K562 (cell line): ENCODE measurements around the gene DALRD3. TPM values are rescaled to one million over a fixed set of nuclear protein-coding genes. Genes with fewer than 3 reads are reported as not detected.
A peak's percentile ranks its signal among the peaks of the same experiment; 100 is the strongest.

Source experiments
- ATAC-seq: fragments of 200-7000 bp; cut with Tn5 transposase; 3 replicates; pipeline ENCODE4 v1.9.1; 2020; ENCODE audit warnings: moderate library complexity
- BruUV-seq: library from RNA; stranded (reverse); fragments of 400-500 nt; replicated peaks from 2 replicates; lab custom pipeline; 2021; lab: Mats Ljungman, UMichigan
- CTCF ChIA-PET: fragments of 300-600 bp; formaldehyde crosslinking; extraction: SDS; loops from one replicate; lab custom pipeline; 2021; ENCODE audit warnings: low intra/inter-chr PET ratio; lab: Yijun Ruan, JAX
- POLR2A ChIA-PET: fragments of 300-600, 350-650 bp; sonication (Branson Sonifier 250); formaldehyde crosslinking; extraction: SDS; loops from one replicate; lab custom pipeline; 2021; ENCODE audit warnings: antibody characterized with exemption, inconsistent platforms; lab: Yijun Ruan, JAX
- DNase-seq, 4 experiments: peaks; one replicate each; pipeline versions ENCODE4 v3.0.0 to v3.0.0-alpha.2; 2011 to 2018; ENCODE audit warnings: low spot score in 3 of 4, mixed read lengths in 3 of 4; ENCODE audit errors: extremely low read depth in 1 of 4
- FAIRE-seq: peaks from 2 replicates; lab custom pipeline; 2011; peaks lifted over from hg19 to GRCh38; lab: Jason Lieb, UNC
- H2AFZ ChIP-seq: 2 replicates; pipeline ENCODE4 v1.6.0; 2011; ENCODE audit warnings: low read depth, low read length, control low read depth, inconsistent platforms
- H3K27ac ChIP-seq: fragments of 200-600 bp; 3 replicates; pipeline ENCODE4 v1.8.0; 2011; ENCODE audit warnings: low read depth, mild to moderate bottlenecking, control low read depth, inconsistent platforms, low read length, moderate library complexity, mixed read lengths; ENCODE audit errors: extremely low read depth
- H3K27me3 ChIP-seq, 2 experiments: fragments of 300-600 bp in 1 of 2; 2 replicates in 1 of 2; 3 replicates in 1 of 2; pipeline versions ENCODE4 v1.6.0 to v1.8.0; 2011; ENCODE audit warnings: inconsistent platforms in 2 of 2, low read length in 2 of 2, mild to moderate bottlenecking in 1 of 2, mixed read lengths in 1 of 2, moderate library complexity in 1 of 2; ENCODE audit not compliant: control insufficient read depth in 2 of 2, insufficient read depth in 2 of 2
- H3K36me3 ChIP-seq: fragments of 300-600 bp; 3 replicates; pipeline ENCODE4 v1.8.0; 2011; ENCODE audit warnings: mild to moderate bottlenecking, low read length, inconsistent platforms; ENCODE audit not compliant: control insufficient read depth, insufficient read depth
- H3K4me1 ChIP-seq, 2 experiments: fragments of 200-600 bp in 1 of 2; replicated peaks in 1 of 2; 2 replicates in 1 of 2; 3 replicates in 1 of 2; pipeline versions ENCODE4 v1.5.1 to v1.8.0; 2011; ENCODE audit warnings: inconsistent platforms in 2 of 2, low read length in 2 of 2, mild to moderate bottlenecking in 1 of 2, mixed read lengths in 1 of 2, moderate library complexity in 1 of 2; ENCODE audit not compliant: control insufficient read depth in 2 of 2, insufficient read depth in 2 of 2
- H3K4me2 ChIP-seq: 2 replicates; pipeline ENCODE4 v1.6.1; 2011; ENCODE audit warnings: low read length, control low read depth, inconsistent platforms, mixed read lengths; ENCODE audit not compliant: insufficient read depth
- H3K4me3 ChIP-seq: fragments of 200-600 bp; sonication (generic), shearing (Covaris generic); 2 replicates; pipeline ENCODE4 v1.5.1; 2016; ENCODE audit warnings: control low read depth, inconsistent platforms
- H3K79me2 ChIP-seq: fragments of 200-600 bp; 3 replicates; pipeline ENCODE4 v1.8.0; 2011; ENCODE audit warnings: low read length, inconsistent platforms; ENCODE audit not compliant: control insufficient read depth, insufficient read depth
- H3K9ac ChIP-seq, 2 experiments: 2 replicates each; pipeline versions ENCODE4 v1.6.0 to v1.6.1; 2011; ENCODE audit warnings: low read depth in 2 of 2, low read length in 2 of 2, control low read depth in 1 of 2, inconsistent platforms in 1 of 2, mild to moderate bottlenecking in 1 of 2, mixed read lengths in 1 of 2; ENCODE audit not compliant: insufficient read depth in 1 of 2
- H3K9me1 ChIP-seq: one replicate; pipeline ENCODE4 v1.6.0; 2011; ENCODE audit warnings: inconsistent platforms, mild to moderate bottlenecking, low read length, moderate library complexity; ENCODE audit not compliant: control insufficient read depth, insufficient read depth
- H3K9me3 ChIP-seq: replicated peaks from 2 replicates; pipeline ENCODE4 v1.5.1; 2011; ENCODE audit warnings: low read depth, low read length, inconsistent platforms; ENCODE audit not compliant: control insufficient read depth, insufficient read depth
- H4K20me1 ChIP-seq: replicated peaks from 2 replicates; pipeline ENCODE4 v1.6.1; 2011; ENCODE audit warnings: low read length, inconsistent platforms, mixed read lengths; ENCODE audit not compliant: control insufficient read depth, insufficient read depth
- POLR2G ChIP-seq: fragments of 200-400 bp; formaldehyde crosslinking; IDR thresholded peaks from 2 replicates; pipeline ENCODE4 v1.6.1; 2017; ENCODE audit warnings: low read depth, mild to moderate bottlenecking, antibody characterized with exemption, low read length, moderate library complexity
- RBFOX2 ChIP-seq: fragments of 200-400 bp; formaldehyde crosslinking; IDR thresholded peaks from 2 replicates; pipeline ENCODE4 v1.6.1; 2017; ENCODE audit warnings: low read depth, mild to moderate bottlenecking, low read length, moderate library complexity
- WGBS: fragments of 100-300 bp; shearing (Covaris generic); methylation state at CpG from one replicate; pipeline ENCODE4 v1.1.6; 2016; ENCODE audit warnings: low coverage, mixed read lengths; ENCODE audit not compliant: insufficient coverage; ENCODE audit errors: missing lambda C conversion rate; 5-methylcytosine and 5-hydroxymethylcytosine counted together
- in situ Hi-C: fragments of 300-500 bp; cut with MboI; formaldehyde crosslinking; loops from 4 replicates; pipeline ENCODE4 v1.15.0; 2018; ENCODE audit warnings: inconsistent platforms, mixed read lengths
- intact Hi-C: fragments of 100-400 bp; cut with micrococcal nuclease; formaldehyde crosslinking; loops from 2 replicates; pipeline ENCODE4 v1.14.2; 2022
- polyA plus RNA-seq, 8 experiments: library from polyadenylated mRNA; depleted of rRNA in 4 of 8; stranded (reverse) in 5 of 8; unstranded in 3 of 8; fragments of >200 nt; fragmentation: Nextera tagmentation in 2 of 8; fragmentation: Illumina TruSeq in 1 of 8; extraction: Ambion mirVana in 2 of 8; extraction: Trizol in 1 of 8; gene quantifications; 2 replicates each; pipeline versions ENCODE4 v1.2.1 to v1.2.3, GENCODE V29; 2011 to 2014; ENCODE audit warnings: inconsistent platforms in 1 of 8, missing spikeins in 1 of 8
- total RNA-seq, 7 experiments: library from RNA; depleted of rRNA in 6 of 7; stranded (reverse); fragments of >200 nt in 6 of 7; fragmentation: Illumina TruSeq in 2 of 7; extraction: Trizol in 2 of 7; gene quantifications; 2 replicates each; pipeline versions ENCODE4 v1.2.1 to v1.2.3, GENCODE V29; 2011 to 2021; ENCODE audit warnings: low replicate concordance in 1 of 7
- TF ChIP-seq, protein P1 (sequence below): fragments of 450-650 bp; IDR thresholded peaks from 2 replicates; pipeline ENCODE4 v1.6.1; 2017; ENCODE audit warnings: antibody characterized with exemption, mild to moderate bottlenecking

DALRD3 gene
- total and polyA plus RNA-seq, 9 of the 15 experiments (the other 6 are each of a cell fraction or from before 2014, with no cell fraction given), result 6.6 to 31.3 (median 14.4) TPM

DNA sequence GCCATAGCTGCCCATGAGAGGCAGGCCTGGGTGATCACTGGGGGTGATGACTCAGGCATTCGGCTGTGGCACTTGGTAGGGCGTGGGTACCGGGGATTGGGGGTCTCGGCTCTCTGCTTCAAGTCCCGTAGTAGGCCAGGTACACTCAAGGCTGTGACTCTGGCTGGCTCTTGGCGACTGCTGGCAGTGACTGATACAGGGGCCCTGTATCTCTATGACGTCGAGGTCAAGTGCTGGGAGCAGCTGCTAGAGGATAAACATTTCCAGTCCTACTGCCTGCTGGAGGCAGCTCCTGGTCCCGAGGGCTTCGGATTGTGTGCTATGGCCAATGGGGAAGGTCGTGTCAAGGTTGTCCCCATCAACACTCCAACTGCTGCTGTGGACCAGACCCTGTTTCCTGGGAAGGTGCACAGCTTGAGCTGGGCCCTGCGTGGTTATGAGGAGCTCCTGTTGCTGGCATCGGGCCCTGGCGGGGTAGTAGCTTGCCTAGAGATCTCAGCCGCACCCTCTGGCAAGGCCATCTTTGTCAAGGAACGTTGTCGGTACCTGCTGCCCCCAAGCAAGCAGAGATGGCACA lies 5.9 kb downstream of the DALRD3 start:
- BruUV-seq, result no TSS peak
- peaks cover 59% of the 10 kb centered on the region; the same call in 2 of the 3 replicates for H3K36me3 ChIP-seq
- FAIRE-seq, result no peak
- peak; percentile 8 for TF ChIP-seq POLR2G
- peak; percentile 34; the same call in 1 of the 2 replicates for TF ChIP-seq RBFOX2
- TF ChIP-seq, protein P1, sequence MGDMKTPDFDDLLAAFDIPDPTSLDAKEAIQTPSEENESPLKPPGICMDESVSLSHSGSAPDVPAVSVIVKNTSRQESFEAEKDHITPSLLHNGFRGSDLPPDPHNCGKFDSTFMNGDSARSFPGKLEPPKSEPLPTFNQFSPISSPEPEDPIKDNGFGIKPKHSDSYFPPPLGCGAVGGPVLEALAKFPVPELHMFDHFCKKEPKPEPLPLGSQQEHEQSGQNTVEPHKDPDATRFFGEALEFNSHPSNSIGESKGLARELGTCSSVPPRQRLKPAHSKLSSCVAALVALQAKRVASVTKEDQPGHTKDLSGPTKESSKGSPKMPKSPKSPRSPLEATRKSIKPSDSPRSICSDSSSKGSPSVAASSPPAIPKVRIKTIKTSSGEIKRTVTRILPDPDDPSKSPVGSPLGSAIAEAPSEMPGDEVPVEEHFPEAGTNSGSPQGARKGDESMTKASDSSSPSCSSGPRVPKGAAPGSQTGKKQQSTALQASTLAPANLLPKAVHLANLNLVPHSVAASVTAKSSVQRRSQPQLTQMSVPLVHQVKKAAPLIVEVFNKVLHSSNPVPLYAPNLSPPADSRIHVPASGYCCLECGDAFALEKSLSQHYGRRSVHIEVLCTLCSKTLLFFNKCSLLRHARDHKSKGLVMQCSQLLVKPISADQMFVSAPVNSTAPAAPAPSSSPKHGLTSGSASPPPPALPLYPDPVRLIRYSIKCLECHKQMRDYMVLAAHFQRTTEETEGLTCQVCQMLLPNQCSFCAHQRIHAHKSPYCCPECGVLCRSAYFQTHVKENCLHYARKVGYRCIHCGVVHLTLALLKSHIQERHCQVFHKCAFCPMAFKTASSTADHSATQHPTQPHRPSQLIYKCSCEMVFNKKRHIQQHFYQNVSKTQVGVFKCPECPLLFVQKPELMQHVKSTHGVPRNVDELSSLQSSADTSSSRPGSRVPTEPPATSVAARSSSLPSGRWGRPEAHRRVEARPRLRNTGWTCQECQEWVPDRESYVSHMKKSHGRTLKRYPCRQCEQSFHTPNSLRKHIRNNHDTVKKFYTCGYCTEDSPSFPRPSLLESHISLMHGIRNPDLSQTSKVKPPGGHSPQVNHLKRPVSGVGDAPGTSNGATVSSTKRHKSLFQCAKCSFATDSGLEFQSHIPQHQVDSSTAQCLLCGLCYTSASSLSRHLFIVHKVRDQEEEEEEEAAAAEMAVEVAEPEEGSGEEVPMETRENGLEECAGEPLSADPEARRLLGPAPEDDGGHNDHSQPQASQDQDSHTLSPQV, result no peak
- H3K9me3 ChIP-seq, result no peaks in the 10 kb centered on the region
- 80% methylated on average over 14 of the region's 17 CpGs for WGBS
- no peak overlapping the region for H3K27ac ChIP-seq
- no peak overlapping the region for H2AFZ ChIP-seq
- in situ Hi-C loops, result no loop called here
- no peak for DNase-seq
- peak overlapping the region in 1 of 2 experiments; percentile 26; a peak in 1 of 4 replicates for H3K9ac ChIP-seq
- H3K4me1 ChIP-seq, result peaks cover 10 to 34% of the 10 kb centered on the region in 2 experiments; a peak in 4 of 5 replicates
- intact Hi-C loops, result no loop called here
- H3K4me3 ChIP-seq, result no peak overlapping the region
- H3K4me2 ChIP-seq, result no peak overlapping the region
- POLR2A ChIA-PET, result interaction anchor here (0.6 to 1.5 kb wide), 4 partner anchors 10 to 82 kb away, joined by 3 to 7 read pairs (median 4); partner anchors contain the start of genes NDUFAF3 and QRICH1
- H3K9me1 ChIP-seq, result peaks cover 8% of the 10 kb centered on the region
- CTCF ChIA-PET, result no interaction called here
- H3K27me3 ChIP-seq, result no peaks in the 10 kb centered on the region
- ATAC-seq, result no peak
- H3K79me2 ChIP-seq, result peaks cover 54% of the 10 kb centered on the region
- peaks cover 25% of the 10 kb centered on the region for H4K20me1 ChIP-seq
